GM19438 (cell line): ENCODE measurements around the gene PRSS2.

Experiments used
- ATAC-seq: cut with Tn5 transposase; IDR thresholded peaks from one replicate; pipeline ENCODE4 v1.9.1; 2021; ENCODE audit warnings: low read depth; ENCODE audit not compliant: unreplicated experiment

PRSS2 gene

GRCh38 chr7:142784716-142785115 is 13.9 kb downstream of the PRSS2 start:
- no peak for ATAC-seq

DNA sequence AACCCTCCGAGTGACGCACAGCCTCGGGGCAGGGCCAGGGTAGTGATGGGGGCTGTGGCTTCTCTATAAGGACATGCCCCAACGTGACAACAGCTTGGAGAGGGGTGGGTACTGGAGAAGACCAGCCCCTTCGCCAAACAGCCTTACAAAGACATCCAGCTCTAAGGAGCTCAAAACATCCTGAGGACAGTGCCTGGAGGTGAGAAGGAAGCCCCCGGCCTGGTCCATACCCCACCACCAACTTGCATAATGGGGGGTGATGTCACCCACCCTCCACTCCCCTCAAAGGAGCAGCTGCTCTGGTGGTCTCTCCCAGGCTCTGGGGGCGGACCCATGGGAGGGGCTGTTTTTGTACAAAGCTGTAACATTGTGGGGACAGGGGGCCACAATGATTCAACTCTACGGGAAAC is 15.1 kb downstream of the PRSS2 start:
- no peak for ATAC-seq

GRCh38 chr7:142787034-142787768 is 16.4 kb downstream of the PRSS2 start:
- ATAC-seq = no peak

DNA sequence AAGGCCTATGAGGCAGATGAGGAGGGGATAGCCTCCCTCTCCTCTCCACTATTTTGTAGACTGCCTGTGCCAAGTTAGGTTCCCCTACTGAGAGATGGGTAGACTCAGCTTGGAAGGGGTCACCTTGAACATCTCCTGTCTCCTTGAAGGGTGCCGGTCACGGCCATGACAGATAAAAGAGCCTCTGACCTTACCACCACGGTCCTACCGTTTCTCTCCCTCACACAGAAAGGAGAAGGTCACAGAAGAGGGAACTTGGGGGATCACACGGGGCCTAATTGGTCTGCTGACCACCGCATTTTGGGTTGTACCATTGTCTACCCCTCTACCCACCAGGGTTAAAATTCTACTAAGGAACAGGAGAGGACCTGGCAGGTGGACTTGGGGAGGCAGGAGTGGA is 17.0 kb downstream of the PRSS2 start:
- ATAC-seq = no peak

GRCh38 chr7:142788303-142789289 is 17.8 kb downstream of the PRSS2 start:
- no peak for ATAC-seq

DNA sequence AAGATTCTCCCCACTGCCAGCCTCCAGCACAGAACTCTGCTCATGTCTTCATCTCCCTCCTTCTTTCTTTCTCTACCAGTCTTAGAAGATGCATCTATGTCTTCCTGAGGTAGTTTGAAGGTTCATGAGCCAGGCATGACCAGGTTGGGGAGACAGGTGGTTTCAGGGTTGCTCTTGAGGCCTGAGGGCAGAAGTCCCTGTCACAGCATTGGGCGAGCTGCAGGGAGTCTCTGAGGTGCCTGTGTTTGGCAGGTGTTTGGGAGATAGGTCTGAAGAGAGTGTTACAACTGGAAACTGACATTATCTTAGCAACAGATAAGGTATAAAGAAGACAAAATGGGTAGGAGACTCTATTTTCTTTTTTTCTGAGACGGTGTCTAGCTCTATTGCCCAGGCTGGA is 18.7 kb downstream of the PRSS2 start:
- ATAC-seq = no peak

DNA sequence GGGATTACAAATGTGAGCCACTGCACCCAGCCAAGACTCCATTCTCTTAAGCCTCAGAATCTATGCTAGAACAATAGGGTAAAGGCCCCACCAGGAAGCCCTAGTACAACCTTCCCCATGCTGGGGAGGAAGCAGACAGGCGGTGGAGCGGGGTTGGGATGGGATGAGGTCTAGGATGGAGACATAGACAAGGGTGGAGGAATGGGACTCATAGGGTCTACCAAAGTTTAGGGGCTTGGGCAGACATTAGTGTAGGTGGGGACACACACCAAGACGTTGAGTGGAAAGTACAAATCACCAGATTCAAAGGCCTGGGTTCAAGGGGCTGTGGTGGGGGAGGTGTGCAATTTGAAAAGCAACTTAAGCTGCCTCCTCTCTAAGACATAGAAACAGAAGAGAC is 19.3 kb downstream of the PRSS2 start:
- no peak for ATAC-seq

- no peak for ATAC-seq
Measured at GRCh38 chr7:142790555-142790954, 19.8 kb downstream of the PRSS2 start.

DNA sequence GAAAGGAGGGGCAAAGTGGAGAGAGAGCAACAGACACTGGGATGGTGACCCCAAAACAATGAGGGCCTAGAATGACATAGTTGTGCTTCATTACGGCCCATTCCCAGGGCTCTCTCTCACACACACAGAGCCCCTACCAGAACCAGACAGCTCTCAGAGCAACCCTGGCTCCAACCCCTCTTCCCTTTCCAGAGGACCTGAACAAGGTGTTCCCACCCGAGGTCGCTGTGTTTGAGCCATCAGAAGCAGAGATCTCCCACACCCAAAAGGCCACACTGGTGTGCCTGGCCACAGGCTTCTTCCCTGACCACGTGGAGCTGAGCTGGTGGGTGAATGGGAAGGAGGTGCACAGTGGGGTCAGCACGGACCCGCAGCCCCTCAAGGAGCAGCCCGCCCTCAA is 20.7 kb downstream of the PRSS2 start:
- no peak for ATAC-seq

GRCh38 chr7:142792129-142792528 is 21.4 kb downstream of the PRSS2 start:
- ATAC-seq = no peak

GRCh38 chr7:142792593-142792992 is 21.8 kb downstream of the PRSS2 start:
- ATAC-seq = no peak

DNA sequence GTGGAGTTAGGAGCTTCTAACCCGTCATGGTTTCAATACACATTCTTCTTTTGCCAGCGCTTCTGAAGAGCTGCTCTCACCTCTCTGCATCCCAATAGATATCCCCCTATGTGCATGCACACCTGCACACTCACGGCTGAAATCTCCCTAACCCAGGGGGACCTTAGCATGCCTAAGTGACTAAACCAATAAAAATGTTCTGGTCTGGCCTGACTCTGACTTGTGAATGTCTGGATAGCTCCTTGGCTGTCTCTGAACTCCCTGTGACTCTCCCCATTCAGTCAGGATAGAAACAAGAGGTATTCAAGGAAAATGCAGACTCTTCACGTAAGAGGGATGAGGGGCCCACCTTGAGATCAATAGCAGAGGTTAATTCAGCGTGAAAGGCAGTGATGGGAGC is 22.4 kb downstream of the PRSS2 start:
- no peak for ATAC-seq

DNA sequence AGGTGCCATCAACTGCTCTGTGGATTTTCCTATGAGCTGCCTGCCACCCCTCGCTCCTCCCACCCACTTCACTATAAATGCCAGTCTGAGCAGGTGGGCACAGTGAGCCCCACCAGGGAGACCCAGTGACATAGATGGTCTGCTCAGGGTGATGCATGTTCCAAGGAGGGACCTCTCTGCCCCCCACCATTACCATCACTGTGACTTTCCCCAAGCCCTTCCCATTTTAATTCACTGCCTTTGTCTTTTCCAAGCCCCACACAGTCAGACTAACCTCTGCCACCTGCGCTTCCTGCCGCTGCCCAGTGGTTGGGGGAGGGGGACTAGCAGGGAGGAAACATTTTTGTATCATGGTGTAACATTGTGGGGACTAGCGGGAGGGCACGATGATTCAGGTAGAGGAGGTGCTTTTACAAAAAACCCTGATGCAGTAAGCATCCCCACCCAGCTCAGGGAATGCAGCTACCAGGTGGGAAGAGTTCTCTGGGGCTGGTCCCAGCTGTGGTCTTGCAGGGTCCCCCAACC is 24.6 kb downstream of the PRSS2 start:
- no peak for ATAC-seq

DNA sequence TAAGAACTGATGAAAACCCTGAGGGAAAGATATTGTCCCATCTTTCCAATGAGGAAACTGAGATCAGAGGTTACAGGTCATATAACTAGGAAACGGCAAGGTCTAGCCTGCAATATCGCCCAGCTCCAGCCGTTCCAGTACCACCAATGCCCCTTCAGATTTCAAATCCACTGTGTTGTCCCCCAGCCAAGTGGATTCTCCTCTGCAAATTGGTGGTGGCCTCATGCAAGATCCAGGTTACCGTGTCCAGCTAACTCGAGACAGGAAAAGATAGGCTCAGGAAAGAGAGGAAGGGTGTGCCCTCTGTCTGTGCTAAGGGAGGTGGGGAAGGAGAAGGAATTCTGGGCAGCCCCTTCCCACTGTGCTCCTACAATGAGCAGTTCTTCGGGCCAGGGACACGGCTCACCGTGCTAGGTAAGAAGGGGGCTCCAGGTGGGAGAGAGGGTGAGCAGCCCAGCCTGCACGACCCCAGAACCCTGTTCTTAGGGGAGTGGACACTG is 25.3 kb downstream of the PRSS2 start:
- ATAC-seq = no peak

DNA sequence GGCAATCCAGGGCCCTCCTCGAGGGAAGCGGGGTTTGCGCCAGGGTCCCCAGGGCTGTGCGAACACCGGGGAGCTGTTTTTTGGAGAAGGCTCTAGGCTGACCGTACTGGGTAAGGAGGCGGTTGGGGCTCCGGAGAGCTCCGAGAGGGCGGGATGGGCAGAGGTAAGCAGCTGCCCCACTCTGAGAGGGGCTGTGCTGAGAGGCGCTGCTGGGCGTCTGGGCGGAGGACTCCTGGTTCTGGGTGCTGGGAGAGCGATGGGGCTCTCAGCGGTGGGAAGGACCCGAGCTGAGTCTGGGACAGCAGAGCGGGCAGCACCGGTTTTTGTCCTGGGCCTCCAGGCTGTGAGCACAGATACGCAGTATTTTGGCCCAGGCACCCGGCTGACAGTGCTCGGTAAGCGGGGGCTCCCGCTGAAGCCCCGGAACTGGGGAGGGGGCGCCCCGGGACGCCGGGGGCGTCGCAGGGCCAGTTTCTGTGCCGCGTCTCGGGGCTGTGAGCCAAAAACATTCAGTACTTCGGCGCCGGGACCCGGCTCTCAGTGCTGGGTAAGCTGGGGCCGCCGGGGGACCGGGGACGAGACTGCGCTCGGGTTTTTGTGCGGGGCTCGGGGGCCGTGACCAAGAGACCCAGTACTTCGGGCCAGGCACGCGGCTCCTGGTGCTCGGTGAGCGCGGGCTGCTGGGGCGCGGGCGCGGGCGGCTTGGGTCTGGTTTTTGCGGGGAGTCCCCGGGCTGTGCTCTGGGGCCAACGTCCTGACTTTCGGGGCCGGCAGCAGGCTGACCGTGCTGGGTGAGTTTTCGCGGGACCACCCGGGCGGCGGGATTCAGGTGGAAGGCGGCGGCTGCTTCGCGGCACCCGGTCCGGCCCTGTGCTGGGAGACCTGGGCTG is 26.0 kb downstream of the PRSS2 start:
- ATAC-seq = peak; percentile 49

- ATAC-seq = peak; percentile 37
Measured at GRCh38 chr7:142797391-142798377, 26.9 kb downstream of the PRSS2 start.

DNA sequence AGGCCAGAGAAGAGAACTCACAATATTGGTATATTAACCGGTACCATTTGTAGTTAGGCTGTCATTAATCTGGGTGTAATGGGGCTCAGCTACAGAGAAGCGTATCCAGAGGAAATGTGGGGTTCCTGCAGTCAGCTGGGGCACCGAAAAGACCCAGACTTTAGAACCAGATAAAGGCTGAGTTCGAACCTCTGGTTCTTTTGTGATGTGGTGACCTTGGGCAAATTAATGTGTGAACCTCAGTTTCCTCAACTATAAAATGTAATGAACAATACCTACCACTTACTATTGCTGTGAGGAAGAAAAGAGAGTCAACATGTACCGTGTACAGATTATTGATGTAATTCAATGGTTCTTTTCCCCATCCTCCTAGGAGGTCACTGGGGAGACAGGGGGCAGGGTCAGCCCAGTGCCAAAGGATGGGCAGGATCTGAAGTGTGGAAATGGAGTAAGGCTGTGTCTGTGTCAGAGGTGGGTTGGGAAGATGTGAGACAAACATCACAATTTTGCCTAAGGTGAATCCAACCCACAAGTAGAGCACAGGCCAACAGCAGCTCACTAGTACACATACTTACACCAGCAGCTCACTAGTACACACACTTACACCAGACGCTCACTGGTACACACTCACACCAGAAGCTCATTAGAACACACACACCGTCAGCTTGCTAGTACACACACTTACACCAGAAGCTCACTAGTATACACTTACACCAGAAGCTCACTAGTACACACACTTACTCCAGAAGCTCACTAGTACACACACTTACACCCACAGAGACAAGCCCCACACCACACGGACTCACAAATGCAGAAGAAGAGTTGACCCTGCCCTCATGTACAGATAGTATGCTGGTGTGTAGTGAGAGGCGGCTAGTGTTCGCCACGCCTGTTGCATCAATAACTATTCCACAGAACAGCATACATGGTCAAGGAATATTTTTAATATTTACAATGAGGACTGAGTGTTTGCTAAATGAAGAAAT is 28.0 kb downstream of the PRSS2 start:
- ATAC-seq = no peak

GRCh38 chr7:142799437-142799835 is 28.7 kb downstream of the PRSS2 start:
- ATAC-seq = no peak
